Measurements from ENCODE around the gene MKI67.
A peak's percentile ranks its signal among the peaks of the same experiment; 100 is the strongest.

Gene MKI67

GRCh38 chr10:128163701-128164100 lies 37.5 kb upstream of the MKI67 start:
- Histone ChIP-seq H3K4me1 (ENCODE audit: control insufficient read depth in 5 of 5, insufficient read depth in 5 of 5, low read length in 5 of 5) (peaks cover 0 to 6% (median 0%) of the 10 kb centered on the region in 5 donors), H3K9me3 (ENCODE audit: control insufficient read depth in 5 of 5, low read length in 5 of 5) (no peaks in the 10 kb centered on the region), H3K4me3 (ENCODE audit: low read depth in 1 of 5, low read length in 5 of 5) (no peak overlapping the region), H3K27me3 (ENCODE audit: control insufficient read depth in 5 of 5, insufficient read depth in 4 of 5, low read length in 5 of 5) (peaks cover 0 to 10% (median 9%) of the 10 kb centered on the region in 5 donors), H3K27ac (ENCODE audit: low read depth, low read length) (no peak overlapping the region), H3K36me3 (ENCODE audit: control insufficient read depth in 5 of 5, insufficient read depth in 5 of 5, low read length in 5 of 5) (no peaks in the 10 kb centered on the region), H3K9ac (ENCODE audit: low read length in 5 of 5) (no peak overlapping the region)

- peaks cover 0 to 19% (median 14%) of the 10 kb centered on the region in 5 donors for H3K27me3 ChIP-seq (ENCODE audit: control insufficient read depth in 5 of 5, insufficient read depth in 4 of 5, low read length in 5 of 5)
Measured at GRCh38 chr10:128161031-128161430, 34.8 kb upstream of the MKI67 start.

GRCh38 chr10:128160297-128160711 lies 34.1 kb upstream of the MKI67 start:
- H3K4me1 ChIP-seq (ENCODE audit: control insufficient read depth in 5 of 5, insufficient read depth in 5 of 5, low read length in 5 of 5) = peaks cover 0 to 6% (median 0%) of the 10 kb centered on the region in 5 donors
- H3K27ac ChIP-seq (ENCODE audit: low read depth, low read length) = no peak overlapping the region
- H3K27me3 ChIP-seq (ENCODE audit: control insufficient read depth in 5 of 5, insufficient read depth in 4 of 5, low read length in 5 of 5) = peaks cover 0 to 19% (median 14%) of the 10 kb centered on the region in 5 donors
- H3K9me3 ChIP-seq (ENCODE audit: control insufficient read depth in 5 of 5, low read length in 5 of 5) = no peaks in the 10 kb centered on the region
- no peak overlapping the region for H3K9ac ChIP-seq (ENCODE audit: low read length in 5 of 5)
- H3K36me3 ChIP-seq (ENCODE audit: control insufficient read depth in 5 of 5, insufficient read depth in 5 of 5, low read length in 5 of 5) = no peaks in the 10 kb centered on the region
- no peak overlapping the region for H3K4me3 ChIP-seq (ENCODE audit: low read depth in 1 of 5, low read length in 5 of 5)

More at GRCh38 chr10:128161031-128161430, 34.8 kb upstream of the MKI67 start:
- H3K36me3 ChIP-seq (ENCODE audit: control insufficient read depth in 5 of 5, insufficient read depth in 5 of 5, low read length in 5 of 5) = no peaks in the 10 kb centered on the region
- peaks cover 0 to 6% (median 0%) of the 10 kb centered on the region in 5 donors for H3K4me1 ChIP-seq (ENCODE audit: control insufficient read depth in 5 of 5, insufficient read depth in 5 of 5, low read length in 5 of 5)
- no peak overlapping the region for H3K9ac ChIP-seq (ENCODE audit: low read length in 5 of 5)
- H3K4me3 ChIP-seq (ENCODE audit: low read depth in 1 of 5, low read length in 5 of 5) = no peak overlapping the region
- no peaks in the 10 kb centered on the region for H3K9me3 ChIP-seq (ENCODE audit: control insufficient read depth in 5 of 5, low read length in 5 of 5)
- no peak overlapping the region for H3K27ac ChIP-seq (ENCODE audit: low read depth, low read length)

- Histone ChIP-seq H3K9ac (ENCODE audit: low read length in 5 of 5) (no peak overlapping the region), H3K27ac (ENCODE audit: low read depth, low read length) (no peak overlapping the region), H3K4me1 (ENCODE audit: control insufficient read depth in 5 of 5, insufficient read depth in 5 of 5, low read length in 5 of 5) (peaks cover 0 to 6% (median 0%) of the 10 kb centered on the region in 5 donors), H3K9me3 (ENCODE audit: control insufficient read depth in 5 of 5, low read length in 5 of 5) (no peaks in the 10 kb centered on the region), H3K4me3 (ENCODE audit: low read depth in 1 of 5, low read length in 5 of 5) (no peak overlapping the region), H3K36me3 (ENCODE audit: control insufficient read depth in 5 of 5, insufficient read depth in 5 of 5, low read length in 5 of 5) (no peaks in the 10 kb centered on the region), H3K27me3 (ENCODE audit: control insufficient read depth in 5 of 5, insufficient read depth in 4 of 5, low read length in 5 of 5) (peaks cover 0 to 31% (median 16%) of the 10 kb centered on the region in 5 donors)
Measured at GRCh38 chr10:128158021-128158795, 32.0 kb upstream of the MKI67 start.

GRCh38 chr10:128156999-128157755 lies 31.0 kb upstream of the MKI67 start:
- H3K27ac ChIP-seq (ENCODE audit: low read depth, low read length) = no peak overlapping the region
- no peaks in the 10 kb centered on the region for H3K9me3 ChIP-seq (ENCODE audit: control insufficient read depth in 5 of 5, low read length in 5 of 5)
- peaks cover 0 to 6% (median 0%) of the 10 kb centered on the region in 5 donors for H3K4me1 ChIP-seq (ENCODE audit: control insufficient read depth in 5 of 5, insufficient read depth in 5 of 5, low read length in 5 of 5)
- H3K4me3 ChIP-seq (ENCODE audit: low read depth in 1 of 5, low read length in 5 of 5) = no peak overlapping the region
- no peak overlapping the region for H3K9ac ChIP-seq (ENCODE audit: low read length in 5 of 5)
- peaks cover 0 to 33% (median 22%) of the 10 kb centered on the region in 5 donors for H3K27me3 ChIP-seq (ENCODE audit: control insufficient read depth in 5 of 5, insufficient read depth in 4 of 5, low read length in 5 of 5)
- H3K36me3 ChIP-seq (ENCODE audit: control insufficient read depth in 5 of 5, insufficient read depth in 5 of 5, low read length in 5 of 5) = no peaks in the 10 kb centered on the region

GRCh38 chr10:128152741-128153580 lies 26.7 kb upstream of the MKI67 start:
- H3K9me3 ChIP-seq (ENCODE audit: control insufficient read depth in 5 of 5, low read length in 5 of 5) = no peaks in the 10 kb centered on the region
- no peak overlapping the region for H3K9ac ChIP-seq (ENCODE audit: low read length in 5 of 5)
- peaks cover 0 to 7% (median 5%) of the 10 kb centered on the region in 5 donors for H3K4me1 ChIP-seq (ENCODE audit: control insufficient read depth in 5 of 5, insufficient read depth in 5 of 5, low read length in 5 of 5)
- peaks cover 0 to 38% (median 28%) of the 10 kb centered on the region in 5 donors for H3K27me3 ChIP-seq (ENCODE audit: control insufficient read depth in 5 of 5, insufficient read depth in 4 of 5, low read length in 5 of 5)
- H3K27ac ChIP-seq (ENCODE audit: low read depth, low read length) = no peak overlapping the region
- no peak overlapping the region for H3K4me3 ChIP-seq (ENCODE audit: low read depth in 1 of 5, low read length in 5 of 5)
- no peaks in the 10 kb centered on the region for H3K36me3 ChIP-seq (ENCODE audit: control insufficient read depth in 5 of 5, insufficient read depth in 5 of 5, low read length in 5 of 5)

- no peak overlapping the region for H3K27ac ChIP-seq (ENCODE audit: low read depth, low read length)
- no peak overlapping the region for H3K4me3 ChIP-seq (ENCODE audit: low read depth in 1 of 5, low read length in 5 of 5)
- no peaks in the 10 kb centered on the region for H3K36me3 ChIP-seq (ENCODE audit: control insufficient read depth in 5 of 5, insufficient read depth in 5 of 5, low read length in 5 of 5)
- H3K9ac ChIP-seq (ENCODE audit: low read length in 5 of 5) = no peak overlapping the region
- peaks cover 0 to 13% (median 7%) of the 10 kb centered on the region in 5 donors for H3K4me1 ChIP-seq (ENCODE audit: control insufficient read depth in 5 of 5, insufficient read depth in 5 of 5, low read length in 5 of 5)
- H3K27me3 ChIP-seq (ENCODE audit: control insufficient read depth in 5 of 5, insufficient read depth in 4 of 5, low read length in 5 of 5) = peaks cover 0 to 32% (median 24%) of the 10 kb centered on the region in 5 donors
- H3K9me3 ChIP-seq (ENCODE audit: control insufficient read depth in 5 of 5, low read length in 5 of 5) = no peaks in the 10 kb centered on the region
Measured at GRCh38 chr10:128151031-128151430, 24.8 kb upstream of the MKI67 start.

GRCh38 chr10:128150561-128150960 lies 24.3 kb upstream of the MKI67 start:
- Histone ChIP-seq H3K36me3 (ENCODE audit: control insufficient read depth in 5 of 5, insufficient read depth in 5 of 5, low read length in 5 of 5) (no peaks in the 10 kb centered on the region), H3K9me3 (ENCODE audit: control insufficient read depth in 5 of 5, low read length in 5 of 5) (no peaks in the 10 kb centered on the region), H3K27me3 (ENCODE audit: control insufficient read depth in 5 of 5, insufficient read depth in 4 of 5, low read length in 5 of 5) (peaks cover 0 to 32% (median 24%) of the 10 kb centered on the region in 5 donors), H3K9ac (ENCODE audit: low read length in 5 of 5) (no peak overlapping the region), H3K4me3 (ENCODE audit: low read depth in 1 of 5, low read length in 5 of 5) (peak overlapping the region in 3 of 5 donors; percentile 51 to 71 (median 67)), H3K4me1 (ENCODE audit: control insufficient read depth in 5 of 5, insufficient read depth in 5 of 5, low read length in 5 of 5) (peaks cover 0 to 13% (median 7%) of the 10 kb centered on the region in 5 donors), H3K27ac (ENCODE audit: low read depth, low read length) (no peak overlapping the region)

GRCh38 chr10:128150045-128150493 lies 23.8 kb upstream of the MKI67 start:
- H3K9ac ChIP-seq (ENCODE audit: low read length in 5 of 5) = no peak overlapping the region
- H3K4me3 ChIP-seq (ENCODE audit: low read depth in 1 of 5, low read length in 5 of 5) = peak overlapping the region in 4 of 5 donors; percentile 47 to 71 (median 59)
- H3K4me1 ChIP-seq (ENCODE audit: control insufficient read depth in 5 of 5, insufficient read depth in 5 of 5, low read length in 5 of 5) = peaks cover 0 to 13% (median 7%) of the 10 kb centered on the region in 5 donors
- H3K27me3 ChIP-seq (ENCODE audit: control insufficient read depth in 5 of 5, insufficient read depth in 4 of 5, low read length in 5 of 5) = peaks cover 0 to 34% (median 24%) of the 10 kb centered on the region in 5 donors
- H3K36me3 ChIP-seq (ENCODE audit: control insufficient read depth in 5 of 5, insufficient read depth in 5 of 5, low read length in 5 of 5) = no peaks in the 10 kb centered on the region
- H3K27ac ChIP-seq (ENCODE audit: low read depth, low read length) = no peak overlapping the region
- no peaks in the 10 kb centered on the region for H3K9me3 ChIP-seq (ENCODE audit: control insufficient read depth in 5 of 5, low read length in 5 of 5)

Data from subcutaneous abdominal adipose tissue (tissue), 5 donors.